ENCODE measurements around the gene NFATC1.
A peak's percentile ranks its signal among the peaks of the same experiment; 100 is the strongest.

The NFATC1 gene

DNA sequence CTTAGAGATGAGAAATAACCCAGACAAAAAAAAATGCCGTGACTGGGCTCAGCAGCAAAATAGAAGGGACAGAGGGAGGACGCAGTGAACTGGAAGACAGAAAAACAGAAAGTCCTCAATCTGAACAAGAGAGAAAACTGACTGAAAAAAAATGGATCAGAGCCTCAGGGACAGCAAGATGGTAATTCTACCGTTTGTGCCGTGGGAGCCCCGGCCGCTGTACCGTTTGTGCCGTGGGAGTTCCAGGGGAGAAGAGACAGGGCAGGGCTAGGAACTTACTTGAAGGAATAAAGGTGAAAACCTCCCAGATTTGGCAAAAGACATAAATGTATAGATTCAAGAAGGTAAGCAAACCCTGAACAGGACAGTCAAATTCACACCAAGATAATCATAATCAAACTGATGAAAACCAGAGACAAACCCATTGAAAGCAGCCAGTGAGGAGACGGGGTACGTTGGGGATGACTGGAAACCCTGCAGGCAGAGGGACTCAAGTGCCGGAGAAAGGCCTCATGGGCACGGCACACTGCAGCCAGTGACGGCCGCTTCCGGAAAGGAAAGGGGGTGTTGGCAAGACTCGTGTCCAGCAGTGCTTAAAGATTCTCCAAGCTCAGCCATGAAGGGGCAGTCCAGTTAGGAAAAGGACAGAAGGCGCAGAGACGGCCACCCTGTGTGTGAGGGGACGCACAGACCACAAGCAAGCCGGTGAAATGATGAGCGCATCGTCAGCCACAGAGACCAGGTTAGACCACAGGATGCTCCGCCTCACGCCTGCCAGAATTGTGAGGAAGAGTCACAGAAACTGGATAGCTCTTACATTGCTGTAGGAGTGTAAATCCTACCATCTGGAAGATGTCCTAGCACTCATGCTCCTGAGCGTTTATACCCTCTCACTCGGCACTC lies 40.0 kb upstream of the NFATC1 start:
- H4K20me1 ChIP-seq (ENCODE audit: control insufficient read depth, insufficient read depth, low read depth, low read length): no peaks in the 10 kb centered on the region
- H3K4me2 ChIP-seq (ENCODE audit: low read length): peak overlapping the region; percentile 9; the same call in 1 of the 2 replicates
- H3K27me3 ChIP-seq (ENCODE audit: control insufficient read depth, low read length): 0 out of 2 replicates have a peak, but pooled peaks cover 2% of the 10 kb centered on the region
- H3K36me3 ChIP-seq (ENCODE audit: control insufficient read depth, low read length): no peaks in the 10 kb centered on the region; the same call in 1 of the 2 replicates
- no peaks in the 10 kb centered on the region for H3K9me2 ChIP-seq (replicated peaks; ENCODE audit: control insufficient read depth, low read length)
- peaks cover 11% of the 10 kb centered on the region for H3K4me1 ChIP-seq (ENCODE audit: control insufficient read depth, low read length)
- no peaks in the 10 kb centered on the region for H3F3A ChIP-seq (ENCODE audit: control insufficient read depth, insufficient read depth)
- no peak overlapping the region for H3K27ac ChIP-seq (ENCODE audit: low read depth, low read length)
- no peaks in the 10 kb centered on the region for H3K79me2 ChIP-seq (ENCODE audit: control insufficient read depth, low read length)
- no peaks in the 10 kb centered on the region for H3K9me3 ChIP-seq (ENCODE audit: control insufficient read depth, insufficient read depth, low read length)
- TF ChIP-seq, protein P1, sequence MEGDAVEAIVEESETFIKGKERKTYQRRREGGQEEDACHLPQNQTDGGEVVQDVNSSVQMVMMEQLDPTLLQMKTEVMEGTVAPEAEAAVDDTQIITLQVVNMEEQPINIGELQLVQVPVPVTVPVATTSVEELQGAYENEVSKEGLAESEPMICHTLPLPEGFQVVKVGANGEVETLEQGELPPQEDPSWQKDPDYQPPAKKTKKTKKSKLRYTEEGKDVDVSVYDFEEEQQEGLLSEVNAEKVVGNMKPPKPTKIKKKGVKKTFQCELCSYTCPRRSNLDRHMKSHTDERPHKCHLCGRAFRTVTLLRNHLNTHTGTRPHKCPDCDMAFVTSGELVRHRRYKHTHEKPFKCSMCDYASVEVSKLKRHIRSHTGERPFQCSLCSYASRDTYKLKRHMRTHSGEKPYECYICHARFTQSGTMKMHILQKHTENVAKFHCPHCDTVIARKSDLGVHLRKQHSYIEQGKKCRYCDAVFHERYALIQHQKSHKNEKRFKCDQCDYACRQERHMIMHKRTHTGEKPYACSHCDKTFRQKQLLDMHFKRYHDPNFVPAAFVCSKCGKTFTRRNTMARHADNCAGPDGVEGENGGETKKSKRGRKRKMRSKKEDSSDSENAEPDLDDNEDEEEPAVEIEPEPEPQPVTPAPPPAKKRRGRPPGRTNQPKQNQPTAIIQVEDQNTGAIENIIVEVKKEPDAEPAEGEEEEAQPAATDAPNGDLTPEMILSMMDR (IDR thresholded peaks at IDR 0.05; ENCODE audit: low read depth, low read length, poor library complexity, severe bottlenecking): no peak
- no peak for TF ChIP-seq EZH2phosphoT487 (IDR thresholded peaks at IDR 0.05; ENCODE audit: borderline replicate concordance, low read length)
- no peak overlapping the region for H3K4me3 ChIP-seq (ENCODE audit: low read length)

DNA sequence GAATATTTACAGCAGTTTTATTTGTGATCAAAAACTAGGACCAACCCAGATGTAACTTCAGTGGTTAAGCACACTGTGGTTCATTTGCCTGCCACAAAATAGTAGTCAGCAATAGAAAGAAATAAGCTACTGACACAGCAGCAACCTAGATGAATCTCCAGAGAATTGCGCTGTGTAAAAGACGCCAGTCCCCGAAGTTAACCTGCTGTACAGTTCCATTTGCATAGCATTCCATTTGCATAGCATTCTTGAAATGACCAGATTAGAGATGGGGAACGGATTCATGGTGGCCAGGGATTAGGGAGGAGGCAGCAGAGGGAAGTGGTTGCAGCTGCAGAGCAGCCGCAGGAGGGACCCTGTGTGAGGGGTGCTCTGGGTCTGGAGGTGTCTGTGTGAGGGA lies 39.3 kb upstream of the NFATC1 start:
- Histone ChIP-seq H3K9me2 (replicated peaks; ENCODE audit: control insufficient read depth, low read length) (no peaks in the 10 kb centered on the region), H3K79me2 (ENCODE audit: control insufficient read depth, low read length) (no peaks in the 10 kb centered on the region), H3K36me3 (ENCODE audit: control insufficient read depth, low read length) (peaks cover 4% of the 10 kb centered on the region), H3F3A (ENCODE audit: control insufficient read depth, insufficient read depth) (no peaks in the 10 kb centered on the region), H3K4me2 (ENCODE audit: low read length) (peak overlapping the region; percentile 9; the same call in 1 of the 2 replicates), H3K4me3 (ENCODE audit: low read length) (no peak overlapping the region), H3K27ac (ENCODE audit: low read depth, low read length) (no peak overlapping the region), H3K9me3 (ENCODE audit: control insufficient read depth, insufficient read depth, low read length) (no peaks in the 10 kb centered on the region), H3K4me1 (ENCODE audit: control insufficient read depth, low read length) (peaks cover 11% of the 10 kb centered on the region), H3K27me3 (ENCODE audit: control insufficient read depth, low read length) (0 out of 2 replicates have a peak, but pooled peaks cover 2% of the 10 kb centered on the region), H4K20me1 (ENCODE audit: control insufficient read depth, insufficient read depth, low read depth, low read length) (no peaks in the 10 kb centered on the region)
- TF ChIP-seq EZH2phosphoT487 (IDR thresholded peaks at IDR 0.05; ENCODE audit: borderline replicate concordance, low read length): no peak
- TF ChIP-seq, protein P1 (IDR thresholded peaks at IDR 0.05; ENCODE audit: low read depth, low read length, poor library complexity, severe bottlenecking): no peak

DNA sequence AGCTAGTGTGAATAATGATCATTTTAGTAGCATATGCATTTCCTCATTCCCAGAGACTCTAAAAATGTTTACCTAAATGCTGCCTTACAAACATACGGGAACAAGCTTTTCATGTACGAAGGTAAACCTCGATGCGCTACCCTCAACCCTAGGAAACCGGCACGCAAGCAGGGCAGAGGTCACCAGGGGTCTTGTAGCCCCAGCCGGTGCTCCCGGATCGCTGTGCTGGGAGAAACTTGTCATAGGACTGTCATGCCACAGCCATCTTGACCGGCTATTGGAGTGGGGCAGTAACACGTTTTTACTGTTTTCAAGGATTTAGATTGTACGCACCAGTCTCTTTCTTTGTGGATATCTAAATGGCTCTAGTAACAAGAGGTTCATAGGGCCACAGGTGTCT lies 34.8 kb upstream of the NFATC1 start:
- 0 out of 2 replicates have a peak, but pooled peaks cover under 1% of the 10 kb centered on the region for H3K27me3 ChIP-seq (ENCODE audit: control insufficient read depth, low read length)
- TF ChIP-seq, protein P1 (IDR thresholded peaks at IDR 0.05; ENCODE audit: low read depth, low read length, poor library complexity, severe bottlenecking): no peak
- TF ChIP-seq EZH2phosphoT487 (IDR thresholded peaks at IDR 0.05; ENCODE audit: borderline replicate concordance, low read length): no peak
- no peaks in the 10 kb centered on the region for H3K9me3 ChIP-seq (ENCODE audit: control insufficient read depth, insufficient read depth, low read length)
- H3K4me3 ChIP-seq (ENCODE audit: low read length): no peak overlapping the region
- H3K36me3 ChIP-seq (ENCODE audit: control insufficient read depth, low read length): peaks cover 4% of the 10 kb centered on the region
- H3F3A ChIP-seq (ENCODE audit: control insufficient read depth, insufficient read depth): no peaks in the 10 kb centered on the region
- no peaks in the 10 kb centered on the region for H3K79me2 ChIP-seq (ENCODE audit: control insufficient read depth, low read length)
- no peaks in the 10 kb centered on the region for H3K9me2 ChIP-seq (replicated peaks; ENCODE audit: control insufficient read depth, low read length)
- peaks cover 7% of the 10 kb centered on the region for H3K4me1 ChIP-seq (ENCODE audit: control insufficient read depth, low read length)
- H4K20me1 ChIP-seq (ENCODE audit: control insufficient read depth, insufficient read depth, low read depth, low read length): no peaks in the 10 kb centered on the region
- H3K4me2 ChIP-seq (ENCODE audit: low read length): no peak overlapping the region
- H3K27ac ChIP-seq (ENCODE audit: low read depth, low read length): no peak overlapping the region
